T-cell (primary cell): ENCODE data around the gene HIBADH. TPM values are rescaled to one million over a fixed set of nuclear protein-coding genes. Genes with fewer than 3 reads are reported as not detected.

ENCODE experiments used
- ATAC-seq, 4 experiments: fragments of 200-7000 bp in 3 of 4; fragments of 150-1000 bp in 1 of 4; cut with Tn5 transposase; replicated peaks in 1 of 4; 1 replicate in 3 of 4; 2 replicates in 1 of 4; pipeline ENCODE4 v1.10.0; 2021; ENCODE audit warnings: moderate library complexity in 3 of 4, mild to moderate bottlenecking in 2 of 4, moderate number of reproducible peaks in 1 of 4
- CTCF ChIA-PET, 2 donors: fragments of 300-600 bp; sonication (Branson Sonifier 250); formaldehyde crosslinking; loops; one replicate each; lab custom pipeline; 2022; ENCODE audit warnings: antibody characterized with exemption in 2 of 2; lab: Charles Lee
- POLR2A ChIA-PET, 2 donors: fragments of 300-600 bp; sonication (Branson Sonifier 250); formaldehyde crosslinking; loops; one replicate each; lab custom pipeline; 2022; ENCODE audit warnings: antibody characterized with exemption in 2 of 2; lab: Charles Lee
- DNase-seq, 35 experiments: peaks; one replicate each; pipeline versions ENCODE4 v3.0.0 to v3.0.0-alpha.2; 2013 to 2023
- H3K27ac ChIP-seq: one replicate; pipeline ENCODE4 v1.5.1; 2013; ENCODE audit warnings: low read length
- H3K27me3 ChIP-seq, 2 experiments: replicated peaks in 1 of 2; 1 replicate in 1 of 2; 2 replicates in 1 of 2; pipeline versions ENCODE4 v1.6.1 to v1.7.0; 2013; ENCODE audit warnings: low read length in 1 of 2, mixed read lengths in 1 of 2; ENCODE audit not compliant: control insufficient read depth in 2 of 2, insufficient read depth in 2 of 2; ENCODE audit errors: extremely low read depth in 1 of 2
- H3K36me3 ChIP-seq, 2 donors: 1 replicate in 1 of 2; 2 replicates in 1 of 2; pipeline versions ENCODE4 v1.6.1 to v1.7.0; 2013; ENCODE audit warnings: low read length in 1 of 2; ENCODE audit not compliant: control insufficient read depth in 2 of 2, insufficient read depth in 1 of 2; ENCODE audit errors: extremely low read depth in 1 of 2
- H3K4me1 ChIP-seq, 2 experiments: 1 replicate in 1 of 2; 2 replicates in 1 of 2; pipeline versions ENCODE4 v1.6.1 to v1.7.0; 2013; ENCODE audit warnings: low read length in 2 of 2, mixed read lengths in 1 of 2; ENCODE audit not compliant: insufficient read depth in 2 of 2, control insufficient read depth in 1 of 2; ENCODE audit errors: extremely low read depth in 1 of 2
- H3K4me3 ChIP-seq, 2 donors: 1 replicate in 1 of 2; 2 replicates in 1 of 2; pipeline versions ENCODE4 v1.5.1 to v1.7.0; 2013; ENCODE audit warnings: mild to moderate bottlenecking in 2 of 2, low read length in 1 of 2, moderate library complexity in 1 of 2; ENCODE audit not compliant: control insufficient read depth in 1 of 2; ENCODE audit errors: extremely low read depth in 1 of 2
- H3K9me3 ChIP-seq: 2 replicates; pipeline ENCODE4 v1.7.0; 2013
- H3K27ac Mint-ChIP-seq, 2 donors: one replicate each; pipeline ENCODE4 v1.8.0; 2020 to 2021; ENCODE audit warnings: mild to moderate bottlenecking in 2 of 2, mixed read lengths in 2 of 2
- H3K27me3 Mint-ChIP-seq, 2 donors: one replicate each; pipeline ENCODE4 v1.8.0; 2021 to 2022; ENCODE audit warnings: mixed read lengths in 2 of 2
- H3K36me3 Mint-ChIP-seq: one replicate; pipeline ENCODE4 v1.8.0; 2021; ENCODE audit warnings: mixed read lengths
- H3K4me1 Mint-ChIP-seq, 3 donors: one replicate each; pipeline ENCODE4 v1.8.0; 2020 to 2022; ENCODE audit warnings: mixed read lengths in 3 of 3, mild to moderate bottlenecking in 1 of 3
- H3K4me3 Mint-ChIP-seq, 3 donors: one replicate each; pipeline ENCODE4 v1.8.0; 2020 to 2022; ENCODE audit warnings: mild to moderate bottlenecking in 3 of 3, mixed read lengths in 3 of 3, moderate library complexity in 3 of 3
- H3K9me3 Mint-ChIP-seq, 3 donors: one replicate each; pipeline ENCODE4 v1.8.0; 2020 to 2022; ENCODE audit warnings: mixed read lengths in 3 of 3
- WGBS: methylation state at CpG from one replicate; pipeline ENCODE4 v1.1.5; 2013; ENCODE audit warnings: missing lambda C conversion rate; ENCODE audit not compliant: insufficient coverage; 5-methylcytosine and 5-hydroxymethylcytosine counted together
- total RNA-seq, 35 experiments: library from RNA in 6 of 35; stranded (reverse) in 6 of 35; fragments of 120-200 nt in 1 of 35; gene quantifications; one replicate each; pipeline versions ENCODE4 v1.2.1 to v1.2.4 and lab custom pipeline; 2013 to 2026

HIBADH gene
- total RNA-seq, 5 donors from 2014 or later (not counting 1 experiment from before 2014, with no cell fraction given) = 9.8 to 12.5 (median 12.0) TPM

DNA sequence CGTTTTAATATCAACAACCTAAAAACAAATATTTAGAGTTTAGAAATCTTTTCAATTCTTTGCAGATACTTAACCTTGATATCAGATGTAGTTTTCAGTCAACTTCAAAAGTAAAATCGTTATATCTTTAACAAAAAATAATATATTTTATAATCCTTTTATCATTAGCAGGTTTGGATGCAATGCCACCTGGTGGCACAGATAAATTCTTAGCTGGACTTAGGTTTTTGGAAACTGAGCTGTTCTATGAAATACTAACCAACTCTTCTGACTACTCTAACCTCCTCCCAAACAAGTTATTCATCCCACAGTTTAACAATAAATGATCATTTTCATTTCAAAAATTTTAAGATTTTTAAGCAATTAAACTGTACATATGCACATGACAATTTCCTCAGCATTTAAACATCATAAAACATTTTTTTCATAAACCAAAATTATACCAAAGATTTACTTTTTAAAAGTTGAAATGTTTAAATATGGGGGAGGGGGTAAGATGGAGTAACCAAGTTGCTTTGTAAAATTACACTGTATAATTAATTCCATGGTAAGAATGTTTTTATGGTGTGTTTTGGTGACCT, 56.9 kb downstream of the HIBADH start:
- H3K27me3 Mint-ChIP-seq = no peaks in the 10 kb centered on the region
- no peaks in the 10 kb centered on the region for H3K4me1 Mint-ChIP-seq
- Histone ChIP-seq H3K4me3 (no peak overlapping the region), H3K9me3 (no peaks in the 10 kb centered on the region), H3K27ac (no peak overlapping the region), H3K36me3 (no peaks in the 10 kb centered on the region), H3K4me1 (no peaks in the 10 kb centered on the region), H3K27me3 (no peaks in the 10 kb centered on the region)
- WGBS = no CpG with 5 or more reads among the region's 2 CpGs
- ChIA-PET CTCF (interaction anchor here (0.6 to 1.5 kb wide), 4 partner anchors 26 to 550 kb away, joined by 3 to 18 read pairs (median 8); no protein-coding TSS in a partner anchor), POLR2A (no interaction called here)
- peaks cover 5% of the 10 kb centered on the region for H3K36me3 Mint-ChIP-seq
- no peak overlapping the region for H3K4me3 Mint-ChIP-seq
- no peak overlapping the region for H3K27ac Mint-ChIP-seq
- ATAC-seq = no peak
- DNase-seq = peak in 1 of 35 experiments; percentile 2
- no peaks in the 10 kb centered on the region for H3K9me3 Mint-ChIP-seq

DNA sequence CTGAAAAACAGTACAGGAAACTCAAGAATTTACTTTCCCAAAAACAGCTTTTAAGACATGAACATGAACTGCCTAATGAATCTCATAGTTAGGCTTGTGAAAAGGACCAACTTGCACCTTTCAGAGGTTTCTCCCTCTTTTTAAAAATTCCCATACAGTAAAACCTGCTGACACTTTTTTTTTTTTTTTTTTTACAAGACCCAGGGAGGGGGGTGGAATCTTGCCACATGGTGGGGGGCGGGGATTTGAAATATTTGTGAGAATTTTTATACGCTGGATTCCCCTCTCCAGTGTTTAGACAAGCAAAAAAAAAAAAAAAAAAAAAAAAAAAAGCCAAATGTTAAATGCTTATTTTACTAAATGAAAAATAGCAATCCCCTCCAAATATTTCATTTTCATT, 57.4 kb downstream of the HIBADH start:
- no peaks in the 10 kb centered on the region for H3K9me3 ChIP-seq
- ATAC-seq = no peak

DNA sequence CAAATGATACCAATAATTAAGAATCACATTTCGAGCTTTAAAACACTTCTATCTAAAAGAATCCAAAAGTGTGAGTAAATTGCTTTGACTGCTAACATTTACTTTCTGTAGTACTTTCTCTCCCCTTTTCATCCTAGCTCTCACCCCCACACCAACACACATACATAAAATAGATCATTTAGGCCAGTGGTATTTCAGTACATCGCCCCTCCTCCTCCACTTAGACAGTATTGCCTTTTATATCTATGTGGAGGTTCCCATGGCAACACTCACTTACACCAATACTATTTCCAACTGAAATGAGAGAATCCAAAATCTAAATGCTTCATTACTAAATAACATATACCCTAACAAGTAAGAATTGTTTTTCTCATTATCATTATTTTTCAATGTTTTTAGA, 58.9 kb downstream of the HIBADH start:
- H3K4me3 Mint-ChIP-seq = no peak overlapping the region
- H3K36me3 Mint-ChIP-seq = peaks cover 14% of the 10 kb centered on the region
- H3K4me1 Mint-ChIP-seq = no peaks in the 10 kb centered on the region
- H3K27ac Mint-ChIP-seq = no peak overlapping the region
- no peak for DNase-seq
- CTCF ChIA-PET = no interaction called here
- WGBS = no CpG with 5 or more reads among the region's 2 CpGs
- Histone ChIP-seq H3K4me1 (no peaks in the 10 kb centered on the region), H3K36me3 (no peaks in the 10 kb centered on the region), H3K27me3 (no peaks in the 10 kb centered on the region), H3K9me3 (no peaks in the 10 kb centered on the region), H3K27ac (no peak overlapping the region), H3K4me3 (no peak overlapping the region)
- no peaks in the 10 kb centered on the region for H3K9me3 Mint-ChIP-seq
- H3K27me3 Mint-ChIP-seq = no peaks in the 10 kb centered on the region
- POLR2A ChIA-PET = interaction anchor here in 1 of 2 donors (0.6 kb wide), 1 partner anchor 71 kb away, joined by 5 read pairs; no protein-coding TSS in a partner anchor
- ATAC-seq = no peak

More for the DNA sequence above, 57.4 kb downstream of the HIBADH start:
- ChIA-PET CTCF (interaction anchor here (0.6 to 1.5 kb wide), 5 partner anchors 27 to 550 kb away, joined by 3 to 18 read pairs (median 10); no protein-coding TSS in a partner anchor), POLR2A (interaction anchor here in 1 of 2 donors (0.5 kb wide), 1 partner anchor 407 kb away, joined by 5 read pairs; no protein-coding TSS in a partner anchor)
- no peaks in the 10 kb centered on the region for H3K36me3 ChIP-seq
- H3K9me3 Mint-ChIP-seq = no peaks in the 10 kb centered on the region
- H3K4me3 ChIP-seq = no peak overlapping the region
- H3K27ac ChIP-seq = no peak overlapping the region
- H3K27me3 Mint-ChIP-seq = no peaks in the 10 kb centered on the region
- no CpG with 5 or more reads among the region's 2 CpGs for WGBS
- no peak for DNase-seq
- H3K27ac Mint-ChIP-seq = no peak overlapping the region
- H3K4me1 ChIP-seq = no peaks in the 10 kb centered on the region
- no peak overlapping the region for H3K4me3 Mint-ChIP-seq
- peaks cover 8% of the 10 kb centered on the region for H3K36me3 Mint-ChIP-seq
- no peaks in the 10 kb centered on the region for H3K4me1 Mint-ChIP-seq
- no peaks in the 10 kb centered on the region for H3K27me3 ChIP-seq

DNA sequence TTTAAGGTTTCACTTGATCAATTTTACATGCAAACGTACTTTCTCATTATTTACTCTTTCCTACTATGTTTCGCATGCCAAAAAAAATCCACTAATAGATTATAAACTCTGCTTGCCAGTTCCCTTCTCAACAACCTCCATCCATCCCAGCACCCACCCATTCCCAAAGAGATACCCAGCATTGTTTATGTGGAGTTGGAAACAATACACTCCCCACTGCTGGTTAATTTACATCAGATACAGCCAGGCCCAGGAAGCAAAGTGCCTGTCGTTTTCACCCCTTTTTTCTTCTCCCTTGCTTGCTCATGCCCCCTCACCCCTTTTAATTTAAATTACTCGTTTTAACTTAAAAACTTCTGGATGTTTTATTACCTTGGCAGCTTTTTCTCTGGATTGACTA, 59.9 kb downstream of the HIBADH start:
- CTCF ChIA-PET = no interaction called here
- Mint-ChIP-seq H3K27ac (no peak overlapping the region), H3K27me3 (no peaks in the 10 kb centered on the region), H3K9me3 (no peaks in the 10 kb centered on the region), H3K36me3 (peaks cover 19% of the 10 kb centered on the region), H3K4me3 (no peak overlapping the region), H3K4me1 (no peaks in the 10 kb centered on the region)
- Histone ChIP-seq H3K27ac (no peak overlapping the region), H3K36me3 (no peaks in the 10 kb centered on the region), H3K4me3 (no peak overlapping the region), H3K27me3 (no peaks in the 10 kb centered on the region), H3K9me3 (no peaks in the 10 kb centered on the region), H3K4me1 (no peaks in the 10 kb centered on the region)
- no peak for DNase-seq
- no peak for ATAC-seq
- POLR2A ChIA-PET = no interaction called here
- WGBS = 0% methylated on average over 1 of the region's 4 CpGs

DNA sequence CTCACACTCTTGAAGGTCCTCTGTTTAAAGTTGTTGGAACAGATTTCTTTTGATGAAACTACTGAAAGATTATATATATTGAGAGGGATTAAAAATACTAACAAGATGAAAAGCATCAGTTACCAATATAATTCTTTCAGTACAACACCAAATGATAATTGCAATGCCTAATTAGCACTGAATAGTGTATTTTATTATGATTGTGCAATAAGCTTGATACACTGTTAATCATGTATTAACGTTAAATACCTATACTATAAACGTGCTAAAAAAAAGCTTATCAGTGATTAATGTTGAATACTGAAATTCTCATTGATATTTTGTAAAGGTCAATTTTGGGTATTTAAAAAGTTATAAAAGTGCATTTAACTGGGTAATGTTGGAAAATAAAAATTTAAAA, 61.5 kb downstream of the HIBADH start:
- ATAC-seq (no peak), DNase-seq (no peak)
- H3K27ac ChIP-seq = no peak overlapping the region
- no peaks in the 10 kb centered on the region for H3K4me1 ChIP-seq
- no peaks in the 10 kb centered on the region for H3K4me1 Mint-ChIP-seq
- H3K27me3 Mint-ChIP-seq = no peaks in the 10 kb centered on the region
- peaks cover 15% of the 10 kb centered on the region for H3K36me3 Mint-ChIP-seq
- POLR2A ChIA-PET = interaction anchor here in 1 of 2 donors (0.7 kb wide), 1 partner anchor 17 kb away, joined by 3 read pairs; no protein-coding TSS in a partner anchor
- no peaks in the 10 kb centered on the region for H3K9me3 Mint-ChIP-seq
- no peaks in the 10 kb centered on the region for H3K9me3 ChIP-seq
- CTCF ChIA-PET = no interaction called here
- H3K27ac Mint-ChIP-seq = no peak overlapping the region
- H3K4me3 Mint-ChIP-seq = no peak overlapping the region
- no peak overlapping the region for H3K4me3 ChIP-seq
- no CpG with 5 or more reads among the region's 2 CpGs for WGBS
- H3K36me3 ChIP-seq = no peaks in the 10 kb centered on the region
- no peaks in the 10 kb centered on the region for H3K27me3 ChIP-seq

DNA sequence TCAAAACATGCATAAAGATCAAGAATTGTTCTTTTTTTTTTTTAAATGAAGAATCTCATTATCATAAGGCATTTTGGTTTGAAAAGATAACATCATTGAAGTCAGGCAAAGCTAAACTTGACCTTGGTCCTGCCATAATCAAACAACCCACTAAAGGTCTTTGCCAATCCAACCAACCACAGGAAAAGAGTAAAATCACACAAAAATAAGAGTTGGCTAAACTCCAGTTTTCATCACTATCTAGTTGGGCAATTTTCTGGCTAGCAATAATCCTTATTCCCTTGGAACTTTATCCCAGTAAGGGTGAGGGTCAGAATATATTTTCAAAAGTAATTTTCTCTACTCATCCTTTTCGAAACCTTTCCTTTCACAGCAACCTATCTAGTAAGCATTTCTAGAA, 62.4 kb downstream of the HIBADH start:
- Mint-ChIP-seq H3K27ac (no peak overlapping the region), H3K36me3 (peaks cover 19% of the 10 kb centered on the region), H3K27me3 (no peaks in the 10 kb centered on the region), H3K4me3 (no peak overlapping the region), H3K4me1 (no peaks in the 10 kb centered on the region), H3K9me3 (no peaks in the 10 kb centered on the region)
- no CpG with 5 or more reads among the region's 1 CpG for WGBS
- Histone ChIP-seq H3K4me1 (no peaks in the 10 kb centered on the region), H3K9me3 (no peaks in the 10 kb centered on the region), H3K36me3 (no peaks in the 10 kb centered on the region), H3K27me3 (no peaks in the 10 kb centered on the region), H3K27ac (no peak overlapping the region), H3K4me3 (no peak overlapping the region)
- no peak for DNase-seq
- ChIA-PET POLR2A (no interaction called here), CTCF (no interaction called here)
- ATAC-seq = no peak
